ENCODE data around the gene MACROD2.

MACROD2 gene

DNA sequence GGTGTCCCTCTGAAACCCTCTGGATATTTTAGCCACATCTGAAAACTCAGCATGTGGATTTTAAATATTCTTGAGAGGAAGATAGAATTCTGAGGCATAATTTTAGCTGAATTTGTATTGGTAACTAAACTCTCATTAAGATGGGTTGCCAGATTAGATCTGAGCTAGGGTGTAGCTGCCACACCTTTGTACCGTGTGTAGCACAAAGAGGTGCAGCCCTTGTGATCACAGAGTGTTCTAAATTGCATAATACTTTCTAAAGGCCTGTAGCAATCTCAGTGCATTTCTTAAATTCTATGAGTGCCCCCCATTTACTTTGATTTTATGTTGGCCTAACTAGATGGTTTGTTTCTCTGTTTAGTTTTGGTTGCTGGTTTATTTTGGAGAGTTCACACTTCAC is 289.1 kb downstream of the MACROD2 start:
- no peak for ATAC-seq

DNA sequence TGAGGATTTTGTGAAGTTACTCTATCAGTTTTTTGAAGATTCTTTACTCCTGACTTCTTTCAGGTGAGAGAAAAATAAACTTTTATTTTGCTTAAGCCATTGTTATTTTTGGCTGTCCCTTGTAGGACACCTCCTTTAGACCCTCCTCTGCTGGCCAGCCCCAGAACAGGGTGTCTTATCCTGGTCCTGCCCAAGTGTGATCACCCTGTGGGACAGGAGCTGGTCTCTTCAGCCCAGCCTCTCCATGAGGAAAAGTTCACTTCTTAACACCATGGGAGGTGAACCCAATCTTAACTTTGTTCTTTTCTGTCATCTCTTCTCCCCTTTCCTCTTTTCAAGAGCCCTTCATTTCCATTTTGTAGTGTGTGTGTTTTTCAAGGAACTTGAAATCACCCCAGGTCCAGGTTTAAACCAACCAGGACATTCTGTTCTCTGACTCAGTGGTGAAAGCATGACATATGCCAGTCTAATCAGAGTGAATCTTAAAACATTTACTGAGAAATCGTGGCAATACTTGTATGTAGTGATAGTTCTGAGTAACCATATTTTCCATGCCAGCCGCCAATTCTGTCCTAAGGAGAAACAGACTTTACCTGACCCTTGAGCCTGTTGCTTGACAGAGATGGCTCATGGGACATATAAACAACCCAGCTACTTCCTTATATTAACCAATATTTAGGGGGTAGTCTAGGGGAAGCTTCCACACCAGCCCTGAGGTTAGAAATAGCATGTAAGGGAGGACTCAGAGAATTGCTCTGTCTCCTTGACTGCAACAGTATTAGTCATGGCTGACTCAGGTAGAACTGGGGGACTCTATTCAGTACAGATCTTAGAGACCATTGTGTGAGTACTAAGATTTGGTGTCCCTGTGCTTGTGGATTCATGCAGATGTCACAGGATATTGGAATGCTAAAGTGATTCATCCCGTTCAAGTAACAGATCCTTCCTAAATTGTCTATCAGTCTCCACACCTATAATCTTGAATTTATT is 293.3 kb downstream of the MACROD2 start:
- ATAC-seq = no peak

DNA sequence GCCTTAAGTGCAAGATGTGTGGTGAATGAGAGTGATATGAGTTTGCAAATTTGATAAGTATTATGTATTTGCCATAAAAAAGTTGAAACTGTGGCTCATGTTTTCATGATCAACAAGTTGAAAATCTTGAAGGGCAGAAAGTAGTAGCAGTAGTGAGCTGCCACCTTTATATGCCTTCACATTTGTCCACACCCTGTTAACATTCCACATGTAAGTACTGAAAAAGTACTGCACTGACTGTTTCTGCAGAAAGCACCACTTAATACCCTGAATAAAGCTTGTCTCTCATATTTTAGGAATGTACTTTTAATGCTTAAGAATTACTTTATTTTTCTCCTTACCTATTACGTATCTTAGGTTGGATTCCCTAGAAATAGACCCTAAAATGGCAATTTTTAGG is 296.2 kb downstream of the MACROD2 start:
- ATAC-seq = no peak

DNA sequence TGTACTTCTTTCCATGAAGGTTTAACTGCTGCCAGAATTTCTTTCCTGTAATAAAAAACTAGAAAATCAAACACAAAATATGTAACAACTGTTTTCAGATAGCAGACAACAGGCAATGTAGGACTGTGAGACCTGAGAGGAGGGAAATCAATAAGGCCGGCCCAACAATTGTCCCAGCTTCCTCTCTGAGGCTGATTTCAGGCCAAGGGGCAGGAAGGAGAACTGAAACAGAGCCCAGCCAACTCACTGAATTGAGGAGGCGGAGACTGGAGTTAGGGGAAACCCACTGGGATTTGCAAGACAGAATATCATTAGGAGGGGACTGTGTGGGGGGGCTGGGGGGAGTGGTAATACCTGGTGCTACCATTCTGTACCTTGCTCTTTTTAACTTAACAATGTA is 299.9 kb downstream of the MACROD2 start:
- ATAC-seq = no peak

DNA sequence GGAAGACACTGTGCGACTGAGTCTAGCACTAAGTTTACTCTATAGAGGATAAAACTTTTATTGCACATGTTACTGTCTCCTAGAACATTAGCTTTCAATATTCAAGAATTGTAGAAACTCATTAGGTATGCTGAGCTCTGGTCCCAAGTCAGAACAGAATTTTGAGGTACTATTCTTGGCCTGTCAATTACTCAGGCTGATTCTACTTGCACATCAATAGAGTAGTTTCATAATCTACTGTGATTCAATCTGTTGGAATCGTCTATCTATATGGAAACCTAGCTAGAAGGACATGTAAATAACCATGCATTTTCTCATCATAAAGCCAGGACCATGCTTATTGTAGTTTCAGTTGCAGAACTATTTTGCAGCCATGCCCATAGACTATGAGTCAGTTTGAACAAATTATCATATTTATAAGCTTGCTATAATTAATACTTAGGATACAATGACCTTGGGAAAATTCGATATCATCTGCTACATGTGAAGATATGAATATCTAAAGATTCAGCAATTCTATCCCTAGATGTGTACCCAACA is 300.5 kb downstream of the MACROD2 start:
- no peak for ATAC-seq

DNA sequence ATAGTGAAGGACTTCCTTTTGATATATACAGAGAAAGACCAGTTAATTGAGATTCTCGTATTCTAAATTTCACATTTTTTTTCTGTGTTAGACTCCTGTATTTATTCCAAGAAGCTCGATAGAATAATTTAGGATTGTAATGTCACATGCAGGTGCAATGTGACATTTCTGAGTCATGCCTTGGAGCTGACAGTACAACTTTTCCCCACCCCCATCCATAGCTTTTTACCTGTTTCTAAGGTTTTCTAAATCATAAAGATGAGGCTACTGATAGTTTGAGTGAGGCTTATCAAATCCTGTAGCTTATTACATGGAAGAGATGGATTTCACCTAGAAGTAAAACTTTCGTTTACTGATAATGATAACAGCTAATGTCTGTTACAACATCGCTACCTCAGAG is 304.5 kb downstream of the MACROD2 start:
- no peak for ATAC-seq

DNA sequence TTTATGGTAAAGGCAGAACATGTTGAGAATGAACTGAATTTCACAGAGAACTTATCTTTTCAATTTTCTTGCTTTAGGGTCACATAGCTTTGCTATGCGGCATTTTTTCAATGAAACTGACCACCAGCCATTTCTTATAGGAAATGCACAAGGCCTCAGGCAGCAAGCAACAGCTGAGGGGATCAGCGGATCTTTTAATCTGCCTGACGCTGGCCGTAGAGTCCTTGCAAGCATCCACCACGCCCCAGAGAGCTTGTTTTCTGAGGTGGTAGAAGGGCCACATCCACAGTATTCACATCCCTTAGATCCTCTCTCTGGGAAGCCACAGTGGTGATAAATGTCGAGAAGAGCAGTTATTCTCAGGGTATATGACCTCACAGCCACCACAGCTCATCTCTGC is 307.8 kb downstream of the MACROD2 start:
- ATAC-seq = no peak

DNA sequence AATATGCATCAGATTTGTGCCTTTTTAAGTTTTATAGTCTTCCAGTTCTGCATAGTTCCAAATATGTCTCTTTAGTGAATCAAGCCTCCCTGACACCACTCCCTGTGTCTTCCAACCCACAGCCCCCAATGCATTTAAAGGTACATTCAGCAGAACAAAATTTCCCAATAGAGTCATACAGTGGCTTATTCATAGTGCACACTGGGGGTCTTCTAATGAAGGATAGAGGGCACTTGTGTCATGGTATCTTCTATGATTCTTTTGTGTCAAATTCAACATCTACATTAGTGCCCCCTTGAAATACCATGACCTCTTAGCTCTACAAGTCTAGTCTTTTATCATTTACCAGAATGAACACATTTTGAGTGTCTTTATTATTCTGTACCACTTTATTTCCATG is 308.3 kb downstream of the MACROD2 start:
- no peak for ATAC-seq

DNA sequence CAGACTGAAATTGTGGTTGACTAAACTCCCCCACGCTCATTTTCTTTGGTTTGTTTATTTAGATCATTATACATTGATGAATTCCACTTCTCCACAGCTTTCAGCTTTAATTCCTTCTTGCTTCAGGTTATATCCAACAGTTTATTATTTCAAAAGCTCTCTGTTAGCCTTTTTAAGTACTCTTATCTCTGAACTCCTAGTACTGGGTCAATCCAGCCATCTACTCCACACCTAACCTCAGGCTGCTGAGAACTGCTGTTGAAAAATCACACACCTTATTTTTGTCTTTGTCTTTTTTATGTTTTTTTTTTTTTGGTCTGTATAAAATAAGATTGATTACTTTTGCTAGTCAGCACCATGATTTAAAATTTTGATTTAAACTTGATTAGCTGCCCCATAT is 309.2 kb downstream of the MACROD2 start:
- no peak for ATAC-seq

DNA sequence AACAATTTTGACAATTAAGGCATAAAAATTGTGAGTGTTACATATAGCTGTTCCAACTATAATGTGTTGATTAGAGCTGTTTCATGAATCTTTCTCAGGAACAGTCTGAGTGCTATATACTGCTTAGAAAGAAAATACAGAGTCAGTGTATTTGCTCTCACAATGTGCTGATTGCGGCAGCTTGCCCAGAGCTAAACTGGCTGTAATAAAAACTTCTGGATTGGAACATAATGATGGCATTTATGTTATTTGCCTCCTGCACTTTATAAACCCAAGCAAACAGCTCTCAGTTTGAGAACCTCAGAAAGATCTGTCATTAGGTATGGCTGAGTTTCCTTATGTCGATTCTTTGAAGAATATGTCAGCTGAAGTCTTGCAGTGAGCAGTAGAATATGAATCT is 312.6 kb downstream of the MACROD2 start:
- ATAC-seq = no peak

DNA sequence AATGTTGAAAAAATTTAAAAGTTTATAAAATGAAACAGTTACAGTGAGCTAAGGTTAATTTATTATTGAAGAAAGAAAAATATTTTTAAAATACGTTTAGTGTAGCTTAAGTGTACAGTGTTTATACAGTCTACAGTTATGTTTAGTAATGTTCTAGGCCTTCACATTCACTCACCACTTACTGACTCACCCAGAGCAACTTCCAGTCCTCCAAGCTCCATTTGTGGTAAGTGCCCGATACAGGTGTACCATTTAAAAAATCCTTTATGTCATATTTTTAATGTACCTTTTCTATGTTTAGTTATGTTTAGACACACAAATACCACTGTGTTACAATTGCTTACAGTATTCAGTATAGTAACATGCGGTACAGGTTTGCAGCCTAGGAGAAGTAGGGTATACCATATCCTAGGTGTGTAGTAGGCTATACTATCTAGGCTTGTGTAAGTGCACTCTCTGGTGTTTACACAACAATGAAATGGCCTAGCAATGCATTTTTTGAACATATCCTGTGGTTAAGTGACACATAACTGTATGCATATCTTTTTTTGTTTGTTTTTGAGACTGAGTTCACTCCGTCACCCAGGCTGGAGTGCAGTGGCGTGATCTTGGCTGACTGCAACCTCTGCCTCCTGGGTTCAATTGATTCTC is 315.8 kb downstream of the MACROD2 start:
- ATAC-seq = no peak

DNA sequence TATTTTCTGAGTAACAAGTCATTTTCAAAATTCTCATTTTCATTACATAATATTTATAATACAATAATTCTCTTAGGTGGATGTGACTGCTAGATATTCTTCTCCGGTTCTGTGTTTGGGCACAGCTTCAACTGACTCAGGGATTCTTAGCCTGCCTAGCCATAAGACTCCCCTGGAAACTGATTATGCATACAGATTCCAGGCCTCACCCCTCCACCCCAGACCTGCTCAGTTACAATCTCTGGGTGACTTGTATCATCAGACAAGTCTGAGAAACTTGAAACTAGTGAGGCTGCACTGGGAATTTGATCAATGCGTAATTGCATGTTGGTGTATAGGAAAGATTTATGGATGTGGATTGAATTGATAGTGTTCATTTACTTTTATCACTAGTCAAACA is 316.7 kb downstream of the MACROD2 start:
- ATAC-seq = no peak

DNA sequence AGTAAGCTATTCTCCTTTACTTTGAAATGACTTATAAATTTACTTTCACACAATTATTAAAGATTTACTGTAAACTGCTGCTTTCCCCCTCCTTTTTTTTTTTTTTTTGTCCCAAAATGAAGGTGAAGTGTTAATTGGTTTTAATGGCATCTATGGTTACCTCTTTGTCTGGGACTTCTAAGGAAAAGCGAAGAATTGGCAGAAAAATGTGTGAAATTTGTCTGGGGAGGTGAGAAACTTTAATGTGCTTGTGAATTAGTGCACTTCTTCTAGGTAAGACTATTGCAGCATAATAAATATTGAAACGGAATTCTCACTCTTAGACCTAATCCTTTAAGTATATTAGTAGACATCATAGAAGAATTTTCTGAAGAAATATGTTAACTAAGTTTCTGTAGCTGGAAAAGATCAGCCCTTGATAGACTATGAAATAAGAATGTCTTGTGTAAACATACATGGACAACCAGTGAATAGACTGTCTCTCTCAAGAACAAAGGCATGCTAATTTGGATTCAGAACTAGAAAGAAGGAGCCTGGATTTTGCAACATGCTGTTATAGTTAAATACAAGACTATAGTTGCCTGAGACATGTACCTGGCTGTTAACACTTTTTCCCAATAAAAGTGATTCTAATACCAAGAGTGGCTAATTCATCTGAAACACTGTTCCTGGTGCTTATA is 318.2 kb downstream of the MACROD2 start:
- ATAC-seq = no peak

DNA sequence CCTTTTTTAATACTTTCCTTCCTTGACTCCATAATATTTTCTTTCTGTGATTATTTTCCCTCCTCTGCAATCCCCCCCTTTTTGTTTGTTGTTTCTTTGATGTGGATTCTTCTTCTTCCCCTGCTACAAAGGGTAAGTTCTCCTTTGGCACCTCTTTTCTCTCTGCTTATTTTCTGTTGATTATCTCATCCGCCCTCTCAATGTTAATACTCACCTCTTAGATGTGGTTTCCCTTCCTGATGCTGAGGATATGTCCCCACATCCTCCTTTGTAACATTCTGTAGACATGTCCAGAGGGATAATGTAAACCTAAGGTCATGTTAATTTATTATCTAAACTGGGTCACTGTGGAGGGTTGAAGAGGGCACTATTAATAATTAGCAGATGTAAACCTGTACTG is 324.4 kb downstream of the MACROD2 start:
- ATAC-seq = no peak

DNA sequence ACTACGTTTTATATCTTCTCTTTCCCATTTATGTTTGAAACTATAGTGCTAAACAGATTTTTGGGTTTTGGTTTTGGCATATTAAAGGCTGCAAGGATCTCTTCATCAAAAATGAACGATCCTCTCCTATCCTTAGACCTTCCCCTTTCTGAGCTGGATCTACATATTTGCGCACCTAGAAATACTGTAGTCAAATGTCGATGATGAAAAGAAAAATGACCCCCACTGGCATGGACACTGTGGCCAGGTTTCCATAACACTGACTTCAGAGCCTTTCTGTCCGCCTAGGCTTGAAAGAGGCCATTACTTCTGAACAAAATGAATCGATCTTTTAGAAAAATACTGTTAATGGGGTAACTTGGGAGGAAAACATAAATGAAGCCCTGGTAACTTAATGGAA is 336.3 kb downstream of the MACROD2 start:
- ATAC-seq = no peak

DNA sequence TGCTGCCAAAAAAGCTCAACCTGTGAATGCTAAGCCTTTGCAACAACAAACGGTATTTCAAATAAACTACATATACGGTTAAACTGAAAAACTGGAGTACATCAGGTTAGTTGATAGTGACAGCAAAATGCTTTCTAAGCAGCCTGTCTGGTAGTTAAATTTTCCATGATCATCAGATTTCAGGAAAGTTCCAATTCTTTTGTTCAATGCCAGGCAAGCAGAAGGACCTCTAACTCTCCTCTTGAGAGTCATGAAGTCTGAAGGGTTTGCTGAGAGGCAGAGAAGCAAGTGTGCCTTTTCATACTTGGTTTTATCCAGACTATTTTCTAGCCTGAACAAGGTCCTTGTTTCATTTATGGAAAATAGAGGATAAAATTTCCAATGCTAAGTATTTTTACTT is 337.6 kb downstream of the MACROD2 start:
- ATAC-seq = no peak

DNA sequence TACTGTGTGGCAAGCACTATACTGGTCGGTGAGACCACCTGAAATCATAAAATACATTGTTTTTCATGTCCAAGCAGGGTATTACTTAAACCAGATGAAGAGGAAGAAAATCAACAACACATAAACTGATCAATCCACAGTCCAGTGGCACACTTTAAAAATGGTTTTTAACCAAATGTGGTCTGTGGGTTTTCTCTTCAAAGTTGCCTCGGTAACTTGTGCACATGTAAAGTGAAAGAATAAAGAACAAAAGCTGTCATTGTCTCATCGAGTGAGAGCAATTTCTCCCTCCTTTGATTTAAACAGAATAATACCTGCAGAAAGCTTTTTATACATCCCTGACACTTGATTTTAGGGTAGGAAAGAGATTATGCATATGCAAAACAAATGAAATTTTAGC is 338.4 kb downstream of the MACROD2 start:
- ATAC-seq = no peak

DNA sequence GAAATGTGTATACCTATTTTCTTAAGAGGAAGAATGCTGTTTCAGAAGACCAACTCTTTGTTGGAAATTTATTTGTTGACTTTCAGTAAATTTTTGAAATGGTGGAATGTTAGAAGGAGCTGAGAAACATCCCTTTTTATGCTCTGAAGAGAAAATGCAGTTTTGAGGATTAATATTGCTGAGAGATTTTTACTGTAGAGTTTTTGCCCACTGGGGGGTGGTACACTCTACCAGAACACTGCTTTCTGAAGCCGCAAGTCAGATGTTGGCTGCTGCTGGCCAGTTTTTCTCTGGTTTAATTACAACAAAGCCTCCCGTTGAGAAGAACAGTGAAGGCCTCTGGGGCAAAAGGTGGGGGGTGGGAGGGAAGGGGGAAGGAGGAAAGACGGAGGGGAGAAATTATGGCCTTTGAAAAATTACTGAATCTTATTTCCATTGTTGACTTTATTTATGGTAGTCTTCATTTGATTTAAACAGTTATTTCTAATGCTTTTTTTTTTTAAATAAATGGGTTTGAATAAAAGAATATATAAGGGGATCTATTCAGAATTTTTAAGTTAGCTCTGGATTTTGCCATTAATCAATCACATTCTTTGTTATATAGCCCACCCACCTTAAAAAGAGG is 339.1 kb downstream of the MACROD2 start:
- no peak for ATAC-seq

DNA sequence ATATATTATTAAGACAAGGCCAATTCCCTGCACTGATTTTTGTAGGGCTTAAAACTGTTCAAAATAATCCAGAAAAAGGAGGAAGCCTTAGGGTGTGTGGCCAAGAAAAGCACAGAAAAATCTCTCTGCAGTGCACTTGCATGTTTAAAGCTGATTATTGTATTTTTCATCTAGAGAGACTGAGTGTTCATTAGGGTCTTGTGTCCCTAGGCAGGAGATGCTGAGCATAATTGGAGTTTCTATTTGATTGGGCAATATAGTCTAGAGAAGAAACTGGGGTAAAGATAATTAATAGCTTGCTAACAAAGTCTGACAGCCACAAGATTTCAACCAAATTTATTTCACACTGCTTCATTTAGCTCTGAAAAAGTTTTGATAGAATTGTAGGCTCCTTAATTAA is 339.7 kb downstream of the MACROD2 start:
- ATAC-seq = no peak

DNA sequence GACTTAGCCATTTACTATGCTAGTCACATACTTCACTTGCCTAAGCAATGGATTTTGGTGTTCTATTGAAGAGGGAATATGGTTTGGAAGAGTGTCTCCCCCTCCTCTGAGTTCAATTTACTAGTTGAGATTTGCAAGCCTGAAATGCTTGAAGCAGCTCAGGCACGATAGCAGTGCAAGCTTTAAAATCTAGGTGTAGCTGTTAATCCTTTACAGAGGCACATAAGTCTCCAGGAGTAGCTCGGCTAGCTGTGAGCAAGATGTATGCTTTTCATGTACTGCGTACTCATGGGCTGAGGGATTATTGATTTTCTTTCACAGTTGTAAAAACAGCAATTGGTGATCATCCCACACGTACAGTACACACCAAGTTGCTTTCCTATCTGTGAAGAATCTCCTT is 341.4 kb downstream of the MACROD2 start:
- ATAC-seq = no peak

DNA sequence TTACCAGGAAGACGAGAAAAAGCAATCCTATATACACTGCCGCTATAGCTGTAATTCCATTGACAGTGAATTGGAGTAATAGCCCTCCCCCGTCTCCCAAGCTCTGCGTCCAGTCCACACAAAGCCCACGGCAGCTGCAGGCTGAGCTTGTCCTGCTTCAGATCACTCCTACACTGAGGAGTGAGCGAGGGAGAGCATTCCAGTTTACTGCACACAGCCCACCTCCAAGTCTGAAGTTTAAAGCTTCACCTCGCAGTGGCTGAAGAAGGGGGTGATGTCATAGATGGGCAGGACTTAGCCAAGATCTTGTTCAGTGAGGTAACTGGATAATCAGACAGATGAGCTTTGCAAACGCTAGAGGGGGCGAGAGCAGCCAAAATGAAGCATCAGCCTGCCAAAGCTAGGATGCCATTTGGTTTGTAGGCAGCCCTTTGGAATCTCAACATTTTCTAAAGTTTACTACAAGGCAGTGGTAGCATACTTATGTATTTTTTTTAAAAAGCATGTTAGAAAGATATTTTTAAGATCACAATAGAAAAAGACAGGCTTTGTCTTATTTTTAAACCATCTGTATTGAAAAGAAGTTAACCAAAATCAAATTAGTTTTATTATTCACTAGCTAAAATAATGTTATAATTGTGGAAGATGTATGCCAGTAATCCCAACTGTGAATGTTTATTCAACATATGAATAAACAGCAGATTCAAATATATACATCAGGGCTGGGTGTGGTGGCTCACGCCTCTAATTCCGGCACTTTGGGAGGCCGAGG is 342.3 kb downstream of the MACROD2 start, which contains the start of gene FLRT3:
Gene FLRT3 (minus strand): TSS at position 213 of the 772 bp plus-strand sequence. CDS start 10,106 bp downstream, outside the sequence.
- peak in 1 of 2 donors; percentile 20 for ATAC-seq

DNA sequence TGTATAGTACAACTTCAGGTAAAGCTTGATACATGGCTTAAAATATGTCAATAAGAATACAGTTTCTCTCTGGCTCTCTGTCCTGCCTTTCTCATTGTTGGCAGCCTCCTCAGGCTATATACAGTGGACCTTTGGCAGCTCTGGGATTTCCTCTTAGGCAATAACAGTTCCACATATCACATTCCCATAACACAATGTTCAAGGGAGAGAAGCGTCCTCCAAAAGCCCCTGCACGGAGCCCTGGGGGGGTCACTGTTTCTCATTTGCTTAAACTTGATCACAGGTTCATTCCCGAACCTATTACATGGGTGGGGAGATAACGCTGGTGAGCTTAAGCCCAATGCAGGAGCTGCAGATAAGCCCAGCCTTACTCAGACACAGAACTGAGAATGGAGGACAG is 346.5 kb downstream of the MACROD2 start:
- ATAC-seq = no peak

All from activated CD4-positive, CD25-positive, alpha-beta regulatory T cell treated with anti-CD3 and anti-CD28 coated beads, Interleukin-2, amount 50 U/mL, for 24 hours (primary cell).